T follicular helper cell (primary cell): Measurements from ENCODE around the gene CCNL1.
A peak's percentile ranks its signal among the peaks of the same experiment; 100 is the strongest.

Experiments used
- DNase-seq: peaks from one replicate; pipeline ENCODE4 v3.0.0-alpha.2; 2020; ENCODE audit warnings: low read depth

The CCNL1 gene

GRCh38 chr3:157145606-157146322, 14.2 kb downstream of the CCNL1 start:
- no peak for DNase-seq

- no peak for DNase-seq
Measured at GRCh38 chr3:157142315-157142714, 17.6 kb downstream of the CCNL1 start.

- DNase-seq = no peak
Measured at GRCh38 chr3:157139938-157140534, 19.9 kb downstream of the CCNL1 start.

GRCh38 chr3:157136647-157137387, 23.1 kb downstream of the CCNL1 start:
- DNase-seq = no peak

- no peak for DNase-seq
Measured at GRCh38 chr3:157135671-157136396, 24.1 kb downstream of the CCNL1 start.

- no peak for DNase-seq
Measured at GRCh38 chr3:157134620-157135191, 25.2 kb downstream of the CCNL1 start.

- no peak for DNase-seq
Measured at GRCh38 chr3:157133434-157134320, 26.3 kb downstream of the CCNL1 start.

GRCh38 chr3:157132936-157133335, 27.0 kb downstream of the CCNL1 start:
- DNase-seq = no peak

GRCh38 chr3:157132341-157132740, 27.6 kb downstream of the CCNL1 start:
- no peak for DNase-seq

- no peak for DNase-seq
Measured at GRCh38 chr3:157131861-157132260, 28.1 kb downstream of the CCNL1 start.

GRCh38 chr3:157130467-157131251, 29.3 kb downstream of the CCNL1 start:
- peak; percentile 78 for DNase-seq

GRCh38 chr3:157129803-157130466, 30.0 kb downstream of the CCNL1 start:
- peak; percentile 20 for DNase-seq

GRCh38 chr3:157128771-157129681, 30.9 kb downstream of the CCNL1 start:
- DNase-seq = no peak

- DNase-seq = peak; percentile 65
Measured at GRCh38 chr3:157127831-157128767, 31.8 kb downstream of the CCNL1 start.

GRCh38 chr3:157127268-157127667, 32.7 kb downstream of the CCNL1 start:
- DNase-seq = no peak

- no peak for DNase-seq
Measured at GRCh38 chr3:157126365-157126764, 33.6 kb downstream of the CCNL1 start.

GRCh38 chr3:157125101-157125500, 34.8 kb downstream of the CCNL1 start:
- no peak for DNase-seq
